T-helper 2 cell treated with Interferon-gamma antibody and Interleukin-4, amounts not matched to agents 5 μg/mL and 100 μg/mL, for 36 hours (primary cell): ENCODE data around the gene GLP2R.

Source experiments
- DNase-seq: peaks from one replicate; pipeline ENCODE4 v3.0.0; 2021; ENCODE audit warnings: low spot score
- H3K27ac Mint-ChIP-seq: one replicate; pipeline ENCODE4 v1.8.0; 2021; ENCODE audit warnings: mild to moderate bottlenecking, mixed read lengths
- H3K27me3 Mint-ChIP-seq: one replicate; pipeline ENCODE4 v1.8.0; 2021; ENCODE audit warnings: low read depth, mixed read lengths
- H3K36me3 Mint-ChIP-seq: one replicate; pipeline ENCODE4 v1.8.0; 2021; ENCODE audit warnings: low read depth, mixed read lengths
- H3K4me1 Mint-ChIP-seq: one replicate; pipeline ENCODE4 v1.8.0; 2021; ENCODE audit warnings: low read depth, mixed read lengths
- H3K4me3 Mint-ChIP-seq: one replicate; pipeline ENCODE4 v1.8.0; 2022; ENCODE audit warnings: mild to moderate bottlenecking, moderate library complexity, mixed read lengths
- H3K9me3 Mint-ChIP-seq: one replicate; pipeline ENCODE4 v1.8.0; 2021; ENCODE audit warnings: mixed read lengths

The GLP2R gene

DNA sequence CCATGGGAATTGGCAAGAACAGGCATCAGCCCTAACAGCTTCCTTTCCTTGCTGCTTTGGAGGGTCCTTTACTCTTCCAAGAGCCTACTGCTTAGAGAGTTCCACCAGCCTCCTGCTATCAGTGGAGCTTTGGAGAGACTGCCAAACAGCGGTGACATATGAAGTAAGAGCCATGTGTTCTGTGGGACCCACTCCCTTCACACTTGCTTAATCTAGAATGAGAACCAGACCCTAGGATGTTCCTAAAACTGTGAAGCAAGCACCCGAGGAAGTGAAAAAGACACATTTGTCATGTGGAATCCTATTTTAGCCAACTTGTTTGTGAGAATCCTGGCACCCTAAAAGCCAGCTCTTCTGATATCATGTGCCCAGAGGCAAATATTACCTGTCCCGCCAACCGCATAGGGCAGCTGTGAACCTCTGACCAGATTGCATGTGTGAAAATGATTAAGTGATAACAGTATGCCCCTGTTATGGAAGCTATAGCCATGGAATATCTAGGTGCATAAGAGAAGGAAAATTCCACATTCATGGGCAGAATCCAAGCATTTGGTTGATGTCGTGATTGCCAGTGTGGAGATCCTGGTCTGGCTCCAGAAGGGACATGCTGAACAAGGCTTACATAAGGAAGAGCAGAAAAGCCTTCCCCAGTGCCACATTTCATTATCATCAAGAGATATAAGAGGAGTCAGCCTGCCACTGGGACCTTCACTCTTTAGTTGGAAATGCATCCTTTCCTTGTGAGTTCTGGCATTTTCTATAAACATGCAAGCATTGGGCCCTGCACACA is 60.6 kb downstream of the GLP2R start:
- Mint-ChIP-seq H3K9me3 (peaks cover 17% of the 10 kb centered on the region), H3K27me3 (no peaks in the 10 kb centered on the region), H3K36me3 (no peaks in the 10 kb centered on the region), H3K4me3 (no peak overlapping the region), H3K4me1 (no peaks in the 10 kb centered on the region), H3K27ac (no peak overlapping the region)
- DNase-seq: no peak

DNA sequence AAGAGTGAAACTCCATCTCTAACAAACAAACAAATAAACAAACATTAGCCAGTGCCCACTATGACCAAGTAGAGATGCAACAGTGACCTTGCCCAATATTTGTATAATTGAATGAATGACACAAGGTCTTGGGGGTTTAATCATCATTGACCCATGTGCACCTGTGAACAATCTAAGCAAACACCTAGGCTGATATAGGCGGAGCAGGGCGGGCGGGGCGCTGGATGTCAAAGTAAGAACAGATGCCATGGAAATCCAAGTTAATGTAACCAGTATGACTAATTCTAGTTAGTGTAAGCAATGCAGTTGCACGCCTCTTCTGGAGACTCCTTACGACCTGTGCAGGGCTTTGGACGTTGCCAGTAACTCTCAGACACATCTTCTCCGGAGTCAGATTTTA is 61.8 kb downstream of the GLP2R start:
- Mint-ChIP-seq H3K9me3 (peaks cover 10% of the 10 kb centered on the region), H3K27me3 (no peaks in the 10 kb centered on the region), H3K4me3 (no peak overlapping the region), H3K27ac (no peak overlapping the region), H3K36me3 (no peaks in the 10 kb centered on the region), H3K4me1 (no peaks in the 10 kb centered on the region)
- no peak for DNase-seq

DNA sequence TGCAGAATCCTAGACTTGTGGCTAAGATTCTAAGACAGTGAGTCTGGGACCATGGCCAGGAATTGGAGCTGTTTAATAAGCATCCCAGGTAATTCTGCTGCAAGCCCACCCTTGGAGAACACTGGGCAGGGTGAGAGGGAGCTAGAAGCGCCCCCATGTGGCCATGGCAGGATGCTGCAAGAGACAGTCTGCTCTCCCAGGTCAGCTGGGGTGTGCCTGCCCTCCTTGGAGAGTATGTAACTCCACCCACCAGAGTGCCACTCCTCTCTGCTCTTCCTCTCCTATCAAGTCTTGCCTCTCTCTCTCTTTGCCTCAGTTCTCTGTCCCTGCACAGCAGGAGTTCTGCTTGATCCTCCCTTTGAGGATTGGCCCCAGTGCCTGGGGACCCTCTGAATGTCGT is 64.4 kb downstream of the GLP2R start:
- H3K27ac Mint-ChIP-seq: no peak overlapping the region
- H3K27me3 Mint-ChIP-seq: no peaks in the 10 kb centered on the region
- no peak for DNase-seq
- no peaks in the 10 kb centered on the region for H3K4me1 Mint-ChIP-seq
- H3K9me3 Mint-ChIP-seq: no peaks in the 10 kb centered on the region
- H3K4me3 Mint-ChIP-seq: no peak overlapping the region
- H3K36me3 Mint-ChIP-seq: no peaks in the 10 kb centered on the region

DNA sequence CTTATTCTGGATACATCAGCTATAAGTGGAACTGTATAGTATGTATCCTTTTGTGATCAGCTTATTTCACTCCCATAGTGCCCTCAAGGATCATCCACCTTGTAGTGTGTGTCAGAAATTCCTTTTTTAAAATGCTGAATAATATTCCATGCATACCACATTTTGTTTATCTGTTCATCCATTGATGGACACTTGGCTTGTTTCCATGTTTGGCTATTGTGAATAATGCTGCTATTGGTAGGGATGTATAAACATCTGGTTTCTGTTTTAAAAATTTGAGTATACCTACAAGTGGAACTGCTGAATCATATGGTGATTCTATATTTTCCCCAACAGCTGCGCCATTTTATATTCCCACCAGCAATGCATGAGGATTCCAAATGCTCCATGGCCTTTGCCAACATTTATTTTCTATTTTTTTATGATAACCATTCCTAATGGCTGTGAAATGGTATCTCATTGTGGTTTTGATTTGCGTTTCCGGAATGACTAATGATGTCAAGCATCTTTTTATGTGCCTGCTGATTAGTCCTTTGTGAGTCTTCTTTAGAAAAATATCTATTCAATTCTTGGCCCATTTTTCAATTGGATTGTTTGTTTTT is 67.8 kb downstream of the GLP2R start:
- DNase-seq: no peak
- no peaks in the 10 kb centered on the region for H3K36me3 Mint-ChIP-seq
- H3K4me1 Mint-ChIP-seq: no peaks in the 10 kb centered on the region
- no peaks in the 10 kb centered on the region for H3K27me3 Mint-ChIP-seq
- no peaks in the 10 kb centered on the region for H3K9me3 Mint-ChIP-seq
- H3K27ac Mint-ChIP-seq: no peak overlapping the region
- no peak overlapping the region for H3K4me3 Mint-ChIP-seq

DNA sequence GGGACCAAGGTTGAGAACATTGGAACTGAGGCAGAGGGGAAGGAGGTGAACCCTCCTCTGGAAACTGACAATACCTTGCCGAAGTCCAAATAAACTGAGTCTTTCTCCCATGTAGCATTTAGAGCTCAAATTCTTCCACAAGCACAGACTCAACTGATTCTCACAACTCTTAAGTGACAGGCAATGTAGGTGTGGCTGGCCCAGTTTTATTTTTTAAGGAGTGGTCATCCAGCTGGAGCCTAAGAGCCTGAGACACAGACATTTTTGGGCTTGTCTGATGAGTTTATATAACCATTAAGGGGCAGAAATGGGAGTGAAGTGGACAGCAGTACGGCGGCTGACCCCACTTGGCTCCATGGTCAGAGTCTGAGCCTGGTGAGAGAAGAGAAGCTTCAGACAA is 68.5 kb downstream of the GLP2R start:
- Mint-ChIP-seq H3K9me3 (no peaks in the 10 kb centered on the region), H3K27ac (no peak overlapping the region), H3K4me3 (no peak overlapping the region), H3K4me1 (no peaks in the 10 kb centered on the region), H3K27me3 (no peaks in the 10 kb centered on the region), H3K36me3 (no peaks in the 10 kb centered on the region)
- DNase-seq: no peak

DNA sequence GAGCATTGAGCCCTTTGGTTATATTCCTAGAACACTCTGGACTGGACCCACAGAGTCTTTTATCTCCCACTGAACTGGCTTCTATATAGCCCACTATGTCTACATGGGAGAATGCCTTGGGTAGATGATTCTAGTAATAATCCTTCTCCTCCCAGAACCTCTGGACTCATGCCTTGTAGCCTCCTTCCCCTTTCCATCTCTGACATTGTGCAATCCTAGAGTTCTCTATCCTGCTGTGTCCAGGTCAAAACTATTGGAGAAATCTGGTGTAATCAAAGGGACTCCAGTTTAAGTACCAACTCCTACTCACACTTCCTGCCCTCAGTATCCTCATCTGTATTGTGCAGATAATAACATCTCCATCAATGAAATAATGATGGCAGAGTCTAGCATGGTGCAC is 70.2 kb downstream of the GLP2R start:
- H3K4me1 Mint-ChIP-seq: no peaks in the 10 kb centered on the region
- no peaks in the 10 kb centered on the region for H3K27me3 Mint-ChIP-seq
- no peak for DNase-seq
- H3K9me3 Mint-ChIP-seq: no peaks in the 10 kb centered on the region
- no peaks in the 10 kb centered on the region for H3K36me3 Mint-ChIP-seq
- H3K4me3 Mint-ChIP-seq: no peak overlapping the region
- H3K27ac Mint-ChIP-seq: no peak overlapping the region

DNA sequence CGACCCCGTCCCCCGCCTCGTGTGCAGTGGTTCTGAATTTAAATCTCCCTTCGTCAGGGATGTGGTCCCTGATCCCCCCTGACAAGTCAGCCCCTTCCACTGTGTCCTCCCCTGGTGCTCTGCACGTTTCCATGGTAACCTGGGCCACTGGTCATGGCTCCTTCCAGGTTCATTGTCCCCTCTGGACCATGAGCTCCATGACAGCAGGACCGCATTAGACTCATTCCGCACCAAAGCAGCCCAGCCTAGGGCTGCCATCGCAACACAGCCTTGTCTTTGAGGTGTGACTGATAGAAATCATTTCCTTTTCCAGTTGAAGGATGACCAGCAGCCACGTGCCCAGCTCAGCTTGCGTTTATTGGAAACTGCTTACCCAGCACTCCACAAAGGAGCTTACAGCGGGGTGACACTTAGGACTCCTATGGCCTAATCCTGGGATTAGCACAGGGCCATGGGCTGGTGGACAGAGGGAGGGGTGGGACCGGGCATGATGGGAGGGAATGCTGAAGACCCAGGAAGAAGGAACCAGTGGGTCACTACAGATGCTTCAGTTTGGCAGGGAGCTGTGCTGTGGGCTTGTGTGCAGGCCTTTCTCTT is 71.7 kb downstream of the GLP2R start:
- no peaks in the 10 kb centered on the region for H3K36me3 Mint-ChIP-seq
- DNase-seq: no peak
- H3K4me3 Mint-ChIP-seq: no peak overlapping the region
- no peaks in the 10 kb centered on the region for H3K9me3 Mint-ChIP-seq
- H3K27me3 Mint-ChIP-seq: no peaks in the 10 kb centered on the region
- H3K27ac Mint-ChIP-seq: no peak overlapping the region
- no peaks in the 10 kb centered on the region for H3K4me1 Mint-ChIP-seq

DNA sequence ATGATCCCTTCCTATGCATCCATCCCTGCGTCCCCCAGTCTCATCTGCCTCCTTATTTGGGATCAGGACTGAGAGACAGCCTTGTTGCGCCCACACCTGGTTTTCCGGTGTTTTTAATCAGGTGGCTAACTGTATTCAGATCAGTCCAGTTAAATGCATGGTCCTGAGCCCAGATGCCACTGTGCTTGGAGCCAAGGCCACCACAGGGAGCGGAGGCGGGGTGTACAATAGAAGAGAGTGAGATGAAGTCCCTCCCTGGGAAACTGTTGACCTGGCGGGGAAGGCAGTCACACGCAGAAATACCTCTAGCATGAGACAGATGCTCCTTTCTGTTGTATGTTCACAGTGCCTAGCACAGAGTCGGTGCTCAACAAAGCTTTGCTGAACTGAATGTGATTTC is 73.1 kb downstream of the GLP2R start:
- H3K27me3 Mint-ChIP-seq: no peaks in the 10 kb centered on the region
- no peak overlapping the region for H3K27ac Mint-ChIP-seq
- H3K9me3 Mint-ChIP-seq: no peaks in the 10 kb centered on the region
- H3K4me1 Mint-ChIP-seq: no peaks in the 10 kb centered on the region
- no peak overlapping the region for H3K4me3 Mint-ChIP-seq
- no peak for DNase-seq
- H3K36me3 Mint-ChIP-seq: no peaks in the 10 kb centered on the region

DNA sequence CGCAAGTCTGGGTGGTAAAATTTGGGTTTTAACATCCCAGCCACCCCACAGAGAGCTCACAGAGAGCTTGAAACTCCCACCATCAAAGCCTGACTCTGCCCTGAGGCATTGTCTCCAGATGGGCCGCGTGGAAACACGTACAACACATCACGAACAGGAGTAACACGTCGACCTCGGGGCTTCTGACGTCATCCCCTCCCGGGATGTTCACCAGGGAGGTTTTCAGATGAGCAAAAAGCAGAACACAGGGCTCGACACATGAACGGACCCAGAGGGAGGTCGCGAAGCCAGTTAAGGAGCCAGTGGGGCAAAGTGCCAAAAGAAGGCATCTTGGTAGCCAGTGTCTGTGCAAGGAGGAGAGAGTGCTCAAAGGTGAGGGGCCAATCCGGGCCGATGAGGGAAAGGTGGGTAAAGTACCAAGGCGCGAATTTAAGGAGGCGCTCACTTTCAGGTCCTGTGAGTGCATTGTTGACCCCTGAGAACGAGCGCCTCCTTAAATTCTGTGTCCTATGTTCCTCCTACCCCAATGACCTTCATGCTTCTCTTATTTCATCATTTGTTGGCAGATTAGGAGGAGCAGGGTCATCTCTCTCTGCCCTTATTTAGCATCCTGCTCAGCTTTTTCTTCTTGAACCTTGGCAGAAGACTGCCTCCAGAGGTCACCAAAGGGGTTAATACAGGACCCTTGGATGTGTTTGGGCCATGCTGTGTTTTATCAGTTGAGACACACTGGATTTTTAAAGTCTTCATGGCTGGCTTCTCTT is 73.7 kb downstream of the GLP2R start:
- Mint-ChIP-seq H3K4me1 (no peaks in the 10 kb centered on the region), H3K4me3 (no peak overlapping the region), H3K36me3 (no peaks in the 10 kb centered on the region), H3K27me3 (no peaks in the 10 kb centered on the region), H3K27ac (no peak overlapping the region), H3K9me3 (no peaks in the 10 kb centered on the region)
- DNase-seq: no peak

DNA sequence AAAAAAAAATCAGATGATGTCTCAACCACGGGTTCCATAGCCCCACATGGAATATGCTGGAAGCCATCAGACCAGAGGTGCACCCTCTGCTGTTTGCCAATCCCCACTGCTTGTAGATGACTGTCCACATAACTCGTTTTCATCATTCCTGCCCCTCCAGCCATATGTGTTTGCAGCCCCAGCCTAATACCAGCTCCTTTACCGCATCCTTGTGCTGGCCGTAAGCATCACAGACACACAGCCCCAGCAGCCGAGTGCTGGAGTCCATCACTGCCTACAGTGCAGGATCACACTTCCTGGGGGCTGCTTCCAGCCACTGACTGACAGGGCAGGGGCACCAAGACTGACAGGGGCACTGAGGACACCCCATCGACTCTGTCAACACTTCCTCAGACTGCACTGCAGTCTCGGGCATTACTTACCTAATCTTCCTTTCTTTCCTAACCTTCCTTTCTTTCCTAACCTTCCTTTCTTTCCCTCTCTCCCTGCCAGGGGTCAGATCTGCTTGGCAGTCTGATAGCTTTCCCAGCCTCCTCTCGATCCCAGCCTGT is 74.4 kb downstream of the GLP2R start:
- Mint-ChIP-seq H3K36me3 (no peaks in the 10 kb centered on the region), H3K27ac (no peak overlapping the region), H3K4me1 (no peaks in the 10 kb centered on the region), H3K9me3 (no peaks in the 10 kb centered on the region), H3K4me3 (no peak overlapping the region), H3K27me3 (no peaks in the 10 kb centered on the region)
- no peak for DNase-seq

DNA sequence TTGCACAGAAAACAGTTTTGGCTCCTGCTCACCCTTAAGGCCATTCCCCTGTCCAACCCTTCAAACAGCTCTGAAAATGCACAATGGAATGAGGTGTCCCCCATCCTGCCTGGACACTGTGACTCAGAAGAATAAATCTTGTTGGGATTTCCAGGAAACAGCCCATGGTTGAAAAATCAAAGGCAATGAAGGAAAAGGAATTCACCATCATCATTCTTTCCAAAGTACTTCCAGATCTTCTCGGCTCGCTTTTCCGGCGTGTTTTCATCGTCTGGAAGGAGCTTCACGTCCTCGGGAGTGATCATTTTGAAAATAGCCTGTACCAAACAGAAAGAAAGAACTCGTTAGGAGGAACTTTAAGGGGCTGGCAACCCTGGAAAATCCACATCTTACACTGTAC is 75.1 kb downstream of the GLP2R start:
- H3K27me3 Mint-ChIP-seq: no peaks in the 10 kb centered on the region
- no peaks in the 10 kb centered on the region for H3K9me3 Mint-ChIP-seq
- H3K36me3 Mint-ChIP-seq: no peaks in the 10 kb centered on the region
- H3K27ac Mint-ChIP-seq: no peak overlapping the region
- no peak for DNase-seq
- no peak overlapping the region for H3K4me3 Mint-ChIP-seq
- H3K4me1 Mint-ChIP-seq: no peaks in the 10 kb centered on the region

DNA sequence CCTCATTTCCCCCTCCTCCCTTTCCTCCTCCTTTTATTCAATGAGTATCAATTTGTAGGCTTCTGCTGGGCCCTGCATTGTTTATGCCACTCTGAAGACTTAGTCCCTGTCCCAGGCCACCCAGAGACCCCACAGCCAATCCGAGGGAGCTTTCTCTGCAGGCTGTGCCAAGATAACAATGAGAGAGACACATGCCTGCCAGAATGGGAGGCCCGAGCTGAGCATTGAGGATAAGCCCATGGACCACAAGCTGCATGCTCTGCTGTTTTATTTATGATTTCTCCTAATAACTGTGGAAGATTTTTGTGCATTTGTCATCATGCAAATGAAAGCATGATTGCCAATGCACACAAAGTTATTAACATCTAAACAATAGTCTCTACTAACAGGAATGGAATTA is 76.4 kb downstream of the GLP2R start:
- no peaks in the 10 kb centered on the region for H3K36me3 Mint-ChIP-seq
- H3K4me3 Mint-ChIP-seq: no peak overlapping the region
- no peak overlapping the region for H3K27ac Mint-ChIP-seq
- no peak for DNase-seq
- H3K4me1 Mint-ChIP-seq: no peaks in the 10 kb centered on the region
- H3K27me3 Mint-ChIP-seq: no peaks in the 10 kb centered on the region
- H3K9me3 Mint-ChIP-seq: no peaks in the 10 kb centered on the region

DNA sequence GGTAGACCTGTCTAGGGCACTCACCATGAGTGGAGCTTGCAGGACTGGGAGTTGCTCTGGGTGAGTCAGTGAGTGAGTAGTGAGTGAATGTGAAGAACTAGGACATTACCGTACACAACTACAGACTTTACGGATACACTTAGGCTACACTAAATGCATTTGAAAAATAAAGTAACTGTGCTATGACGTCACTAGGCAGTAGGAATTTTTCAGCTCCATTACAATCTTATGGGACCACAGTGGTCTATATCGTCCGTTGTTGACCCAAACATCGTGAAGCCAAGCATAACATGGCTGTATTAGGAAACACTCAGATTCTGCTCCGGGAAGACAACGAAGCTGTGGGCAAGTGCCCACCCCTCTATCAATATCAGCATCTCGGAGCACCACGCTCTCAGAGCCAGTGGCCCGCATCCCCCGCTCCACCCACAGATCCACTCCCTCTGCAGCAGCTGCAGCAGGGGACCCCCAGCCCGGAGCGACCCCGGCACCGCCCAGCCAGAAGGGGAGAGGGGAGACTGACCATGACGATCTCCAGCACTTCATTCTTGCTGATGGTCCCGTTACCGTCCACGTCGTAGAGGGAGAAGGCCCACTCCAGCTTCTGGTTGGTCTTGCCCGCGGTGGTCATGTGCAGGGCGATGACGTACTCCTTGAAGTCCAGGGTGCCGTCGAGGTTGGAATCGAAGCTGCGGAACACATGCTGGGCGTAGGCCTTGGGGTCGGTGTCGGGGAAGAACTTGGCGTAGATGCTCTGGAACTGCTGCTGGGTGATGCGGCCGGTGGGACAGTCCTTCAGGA is 78.8 kb downstream of the GLP2R start:
- H3K4me3 Mint-ChIP-seq: no peak overlapping the region
- no peaks in the 10 kb centered on the region for H3K36me3 Mint-ChIP-seq
- H3K27ac Mint-ChIP-seq: no peak overlapping the region
- no peak for DNase-seq
- H3K27me3 Mint-ChIP-seq: no peaks in the 10 kb centered on the region
- no peaks in the 10 kb centered on the region for H3K4me1 Mint-ChIP-seq
- no peaks in the 10 kb centered on the region for H3K9me3 Mint-ChIP-seq
